GM20000 (cell line): ENCODE results near the gene TACR1.

Experiments used
- DNase-seq: peaks from one replicate; pipeline ENCODE4 v3.0.0; 2012; ENCODE audit warnings: low spot score
- TF ChIP-seq, protein P1 (sequence below): IDR thresholded peaks from 2 replicates; pipeline ENCODE4 v1.5.1; 2012; ENCODE audit warnings: mild to moderate bottlenecking, control low read depth; ENCODE audit errors: extremely low read depth, missing control alignments

TACR1 gene

DNA sequence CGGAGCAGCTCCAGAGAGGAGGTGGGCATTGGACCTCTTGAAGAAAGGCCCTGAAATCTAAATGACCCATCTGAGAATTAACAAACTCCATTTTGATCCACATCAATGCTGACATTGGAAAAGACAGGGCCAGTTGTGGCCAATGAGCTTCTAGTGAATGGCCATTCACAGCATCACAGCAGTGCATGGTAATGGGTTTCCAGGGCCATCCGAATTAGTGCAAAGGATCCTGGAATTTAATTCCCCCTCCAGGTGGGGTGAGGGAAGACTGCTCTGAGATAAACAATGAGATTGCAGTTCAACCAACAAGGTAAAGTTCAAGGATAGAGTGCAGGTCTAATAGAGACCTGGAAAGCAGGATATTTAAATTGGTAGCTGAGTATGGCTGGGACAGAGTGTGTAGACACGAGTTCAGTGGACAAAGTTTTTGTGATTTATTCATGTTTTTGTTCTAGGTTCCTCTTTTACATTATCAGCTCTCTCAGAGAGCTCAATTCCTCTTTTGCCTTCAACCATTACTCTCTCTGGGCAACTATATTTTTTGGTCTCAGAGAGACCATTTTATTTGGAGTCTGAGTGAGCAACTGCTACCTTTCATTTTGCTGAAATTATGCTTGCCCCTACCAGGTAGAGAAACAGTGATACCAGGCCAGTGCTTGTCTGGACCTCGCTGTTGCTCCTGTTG lies 5.0 kb downstream of the TACR1 start:
- no peak for DNase-seq
- TF ChIP-seq, protein P1, sequence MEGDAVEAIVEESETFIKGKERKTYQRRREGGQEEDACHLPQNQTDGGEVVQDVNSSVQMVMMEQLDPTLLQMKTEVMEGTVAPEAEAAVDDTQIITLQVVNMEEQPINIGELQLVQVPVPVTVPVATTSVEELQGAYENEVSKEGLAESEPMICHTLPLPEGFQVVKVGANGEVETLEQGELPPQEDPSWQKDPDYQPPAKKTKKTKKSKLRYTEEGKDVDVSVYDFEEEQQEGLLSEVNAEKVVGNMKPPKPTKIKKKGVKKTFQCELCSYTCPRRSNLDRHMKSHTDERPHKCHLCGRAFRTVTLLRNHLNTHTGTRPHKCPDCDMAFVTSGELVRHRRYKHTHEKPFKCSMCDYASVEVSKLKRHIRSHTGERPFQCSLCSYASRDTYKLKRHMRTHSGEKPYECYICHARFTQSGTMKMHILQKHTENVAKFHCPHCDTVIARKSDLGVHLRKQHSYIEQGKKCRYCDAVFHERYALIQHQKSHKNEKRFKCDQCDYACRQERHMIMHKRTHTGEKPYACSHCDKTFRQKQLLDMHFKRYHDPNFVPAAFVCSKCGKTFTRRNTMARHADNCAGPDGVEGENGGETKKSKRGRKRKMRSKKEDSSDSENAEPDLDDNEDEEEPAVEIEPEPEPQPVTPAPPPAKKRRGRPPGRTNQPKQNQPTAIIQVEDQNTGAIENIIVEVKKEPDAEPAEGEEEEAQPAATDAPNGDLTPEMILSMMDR = no peak

DNA sequence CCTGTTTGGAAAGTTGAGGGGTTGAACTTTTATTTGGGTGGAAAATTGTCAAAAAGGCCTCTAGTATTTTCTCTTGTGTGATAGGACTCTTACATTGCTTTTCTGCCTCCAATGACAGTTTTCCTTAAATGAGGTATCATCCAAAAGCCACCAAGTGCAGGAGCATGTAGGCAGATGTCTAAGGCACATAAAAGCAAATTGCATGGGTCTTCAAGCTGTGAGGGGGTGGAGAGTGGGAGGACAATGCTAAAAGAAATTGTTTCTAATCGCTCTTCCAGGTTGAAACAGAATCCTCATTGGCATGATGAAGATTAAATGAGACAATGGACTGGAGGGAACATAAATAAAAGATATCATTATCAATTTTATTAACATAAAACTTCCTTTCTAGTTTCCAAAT lies 6.8 kb downstream of the TACR1 start:
- TF ChIP-seq, protein P1 = no peak
- no peak for DNase-seq

DNA sequence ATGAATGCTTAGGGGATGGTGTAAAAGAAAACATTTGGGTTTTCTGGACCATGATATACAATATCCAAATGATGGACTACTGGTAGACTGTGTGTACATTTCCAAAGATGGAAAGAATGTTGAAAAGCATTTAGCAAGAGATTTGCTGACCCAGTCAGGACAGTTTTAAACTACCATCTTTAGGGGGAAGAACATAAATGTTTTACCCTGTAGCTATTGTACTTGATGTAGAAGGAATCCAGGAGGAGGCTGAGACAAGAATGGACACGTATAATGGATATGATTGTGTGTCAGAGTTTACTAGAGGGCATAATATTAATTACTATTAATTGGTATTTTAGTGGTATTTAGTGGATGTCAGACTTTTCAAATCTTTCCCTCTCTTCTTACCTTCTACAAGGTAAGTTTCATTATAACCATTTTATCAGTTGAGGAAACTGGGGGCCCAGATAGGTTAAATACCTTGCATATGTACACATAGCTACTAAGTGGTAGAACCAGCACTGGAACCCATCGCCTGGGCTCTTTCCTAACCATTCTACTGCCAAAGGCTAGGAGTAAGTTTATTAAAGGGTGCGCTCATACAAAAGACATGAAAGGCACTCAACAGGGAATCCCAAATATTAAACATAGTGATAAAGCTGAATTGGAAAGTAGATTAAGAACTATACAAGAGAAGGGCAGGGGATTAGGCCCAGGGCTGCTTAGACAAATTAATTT lies 8.9 kb downstream of the TACR1 start:
- TF ChIP-seq, protein P1 = no peak
- no peak for DNase-seq

DNA sequence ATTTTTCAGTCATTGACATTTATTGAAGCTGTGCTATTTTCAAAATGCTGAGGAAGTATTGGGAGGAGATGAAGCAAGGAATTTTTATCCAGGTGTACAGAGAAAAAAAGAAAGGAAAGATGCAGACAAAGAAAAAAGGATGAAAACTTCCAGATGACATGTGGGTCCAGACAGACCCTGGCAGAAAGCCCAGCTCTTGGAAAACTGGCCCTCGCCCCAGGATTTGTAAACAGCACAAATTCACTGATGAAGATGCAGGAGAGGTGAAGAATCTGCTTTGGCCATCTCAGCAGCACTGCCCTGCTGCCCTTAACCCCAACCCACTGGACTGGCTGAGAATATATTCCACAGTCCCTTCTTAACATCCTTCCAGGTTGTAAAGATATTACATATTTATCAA lies 12.5 kb downstream of the TACR1 start:
- no peak for DNase-seq
- TF ChIP-seq, protein P1 = no peak

DNA sequence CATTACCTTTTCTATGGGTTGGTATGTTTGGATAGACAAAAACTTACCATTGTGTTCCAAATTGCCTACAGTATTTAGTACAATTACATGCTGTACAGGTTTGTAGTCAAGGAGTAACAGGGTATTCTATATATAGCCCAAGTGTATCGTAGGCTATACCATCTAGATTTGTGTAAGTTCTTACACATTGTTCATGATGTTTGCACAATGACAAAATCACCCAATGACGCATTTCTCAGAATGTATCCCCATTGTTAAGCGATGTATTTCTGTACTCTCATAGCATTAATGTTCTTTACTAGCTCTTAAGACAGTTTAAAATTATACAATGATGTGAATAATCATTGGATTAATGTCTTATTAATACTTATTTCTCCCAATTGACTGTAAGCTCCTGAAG lies 16.7 kb downstream of the TACR1 start:
- no peak for DNase-seq
- TF ChIP-seq, protein P1 = no peak

DNA sequence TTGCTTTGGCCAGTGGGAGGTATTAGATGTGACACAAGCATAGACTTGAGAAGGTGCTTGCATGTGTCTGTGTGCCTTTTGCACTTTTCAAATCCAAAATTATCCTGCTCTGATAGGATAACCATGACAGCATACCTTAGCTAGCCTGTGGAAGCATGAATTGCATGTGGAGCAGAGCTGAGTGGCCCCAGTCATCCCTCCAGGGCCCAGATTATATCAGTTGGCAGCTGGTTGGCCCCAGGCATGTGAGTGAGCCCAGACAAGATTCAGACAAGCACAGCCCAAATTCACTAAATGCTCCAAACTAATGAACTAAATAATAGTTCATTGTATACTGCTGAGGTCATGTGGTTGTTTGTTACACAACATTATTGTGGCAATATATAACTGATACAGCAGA lies 18.8 kb downstream of the TACR1 start:
- DNase-seq = no peak
- TF ChIP-seq, protein P1 = no peak

DNA sequence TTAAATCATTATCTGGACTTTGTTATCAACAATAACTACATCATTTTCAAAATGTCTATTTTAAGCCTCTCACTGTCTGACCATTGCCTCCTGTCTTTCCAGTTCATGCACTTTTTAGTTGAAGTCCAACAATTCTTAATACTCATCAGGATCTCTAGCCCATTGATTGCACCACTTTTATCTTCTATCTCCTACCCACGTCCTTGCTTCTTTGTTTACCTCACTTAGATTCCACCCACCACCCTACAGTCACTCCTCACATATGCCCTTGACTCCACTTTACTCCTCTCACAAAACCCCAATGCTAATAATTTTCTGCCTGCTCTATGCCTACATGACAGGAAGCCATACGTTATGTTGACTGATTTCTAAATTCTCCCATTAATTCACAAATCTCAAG lies 21.9 kb downstream of the TACR1 start:
- no peak for DNase-seq
- TF ChIP-seq, protein P1 = no peak
